HG02973 (cell line): Measurements from ENCODE around the gene HSFX3.
"Not testable (repeated sequence)": the region's sequence is repeated elsewhere in the genome, so short reads cannot be mapped to it uniquely, and the experiment has no call there.

Experiments
- ATAC-seq: cut with Tn5 transposase; IDR thresholded peaks from one replicate; pipeline ENCODE4 v1.9.1; 2021; ENCODE audit warnings: moderate library complexity; ENCODE audit not compliant: unreplicated experiment

HSFX3 gene

GRCh38 chrX:149549701-149550100, at the start of gene HSFX3:
TSS of gene HSFX3 (minus strand) at chrX:149549924. CDS start at chrX:149549852, 72 bp downstream.
- ATAC-seq: not testable (repeated sequence)

DNA sequence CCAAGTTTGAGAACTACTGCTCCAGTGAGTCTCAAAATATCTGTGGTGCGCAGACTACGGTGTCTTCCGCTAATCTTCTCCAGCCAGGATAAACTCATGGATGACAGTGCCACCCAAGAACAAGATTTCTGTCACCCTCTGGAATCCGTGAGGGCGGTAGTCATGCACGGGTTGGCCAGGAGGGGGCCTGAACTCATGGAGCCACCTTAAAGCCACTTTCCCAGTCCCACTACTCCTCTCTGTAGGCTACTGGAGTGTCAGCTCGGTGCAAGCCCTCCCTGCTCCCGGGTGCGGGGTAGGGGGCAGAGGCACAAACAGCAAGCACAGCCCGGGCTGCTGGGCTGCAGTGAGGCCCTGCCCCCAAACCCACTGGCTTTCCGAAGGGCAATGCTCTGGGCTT, 48.9 kb upstream of the HSFX3 start:
- not testable (repeated sequence) for ATAC-seq

GRCh38 chrX:149595943-149596342, 46.2 kb upstream of the HSFX3 start:
- not testable (repeated sequence) for ATAC-seq

DNA sequence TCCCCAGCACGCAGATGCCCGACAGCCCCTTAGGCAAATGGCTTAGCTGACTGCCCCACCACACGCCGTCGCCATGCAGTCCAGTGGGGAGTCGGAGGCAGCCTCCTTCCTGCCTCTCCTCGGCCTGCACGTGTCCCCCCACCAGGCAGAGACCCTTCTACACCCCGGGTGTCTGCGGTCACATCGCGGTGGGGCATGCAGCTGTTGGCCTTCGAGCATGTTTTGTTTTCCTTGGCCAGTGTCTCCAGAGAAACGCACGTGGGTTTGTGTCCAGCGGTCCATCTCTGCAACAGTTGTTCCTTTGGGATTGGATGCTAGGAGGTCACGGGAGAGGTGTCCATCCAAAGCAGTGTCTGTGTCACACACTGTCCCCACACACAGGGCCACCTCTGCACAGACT, 45.5 kb upstream of the HSFX3 start, which contains the start of gene HSFX2:
Gene HSFX2 (minus strand): TSS at position 101 of the 400 bp plus-strand sequence. CDS start 614 bp downstream, outside the sequence.
- not testable (repeated sequence) for ATAC-seq

- not testable (repeated sequence) for ATAC-seq
Measured at GRCh38 chrX:149590993-149591392, 41.3 kb upstream of the HSFX3 start.

- not testable (repeated sequence) for ATAC-seq
Measured at GRCh38 chrX:149587359-149587758, 37.6 kb upstream of the HSFX3 start, which contains the start of gene MAGEA9B. TSS of gene MAGEA9B (minus strand) at chrX:149587459. CDS start at chrX:149583179, 4,280 bp downstream.

DNA sequence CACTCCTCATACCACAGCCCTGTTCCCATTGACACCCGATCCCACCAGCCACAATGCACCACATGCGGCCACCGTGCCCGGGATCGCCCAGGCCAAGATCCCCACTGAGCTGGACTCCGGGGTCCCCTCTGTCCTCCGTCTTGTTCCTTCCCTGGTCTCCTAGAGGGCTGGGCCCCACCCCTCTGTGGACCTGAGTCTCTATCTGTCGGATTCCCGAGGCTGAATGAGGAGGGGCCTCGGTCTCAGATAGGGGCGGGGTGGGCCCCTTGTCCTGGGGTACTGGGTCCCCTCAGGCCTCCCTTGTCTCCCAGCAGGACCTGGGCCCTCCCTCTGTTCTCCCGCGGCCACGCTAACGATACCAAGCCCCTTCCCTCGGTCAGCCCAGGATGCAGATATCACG, 35.9 kb upstream of the HSFX3 start:
- ATAC-seq: not testable (repeated sequence)

DNA sequence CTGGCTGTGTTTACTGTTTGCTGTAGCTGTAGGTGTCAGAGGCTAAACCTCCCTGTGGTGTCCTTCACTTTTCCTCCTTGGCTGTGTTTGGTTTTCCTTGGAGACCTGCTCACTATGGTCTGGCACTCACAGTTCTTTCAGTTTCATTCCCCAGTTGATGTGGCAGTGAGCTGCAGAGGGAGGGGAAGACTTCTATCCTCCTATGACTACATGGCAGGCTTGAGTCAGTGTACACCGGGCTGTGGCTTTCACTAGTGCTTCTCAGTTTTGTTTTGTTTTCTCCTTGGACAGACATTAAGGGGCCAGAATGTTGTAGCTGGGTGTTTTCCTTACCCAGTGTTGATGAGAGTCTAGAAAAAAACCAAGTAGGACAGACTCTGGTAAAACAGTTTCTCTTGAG, 23.7 kb upstream of the HSFX3 start:
- peak; percentile 100 for ATAC-seq

DNA sequence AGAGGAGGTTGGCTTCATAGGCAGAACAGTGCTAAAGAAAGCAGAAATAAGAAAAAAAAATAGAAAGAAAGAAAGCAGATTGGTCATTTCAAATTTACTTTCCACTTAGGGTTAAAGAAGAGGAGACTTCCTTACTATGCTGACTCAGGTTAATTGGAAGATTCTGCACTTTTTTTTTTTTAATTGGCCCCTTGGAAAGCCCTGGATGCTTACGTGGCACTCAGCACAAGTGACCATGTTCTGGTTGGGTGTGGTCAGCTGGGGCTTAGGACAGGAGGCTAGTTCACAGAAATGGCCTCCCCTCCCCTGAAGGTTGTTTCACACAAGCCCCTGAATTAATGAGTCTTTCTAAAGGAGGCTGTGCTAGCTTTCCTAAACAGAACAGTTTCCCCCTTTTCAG, 23.0 kb upstream of the HSFX3 start:
- no peak for ATAC-seq

GRCh38 chrX:149571770-149572169, 22.0 kb upstream of the HSFX3 start:
- ATAC-seq: no peak

DNA sequence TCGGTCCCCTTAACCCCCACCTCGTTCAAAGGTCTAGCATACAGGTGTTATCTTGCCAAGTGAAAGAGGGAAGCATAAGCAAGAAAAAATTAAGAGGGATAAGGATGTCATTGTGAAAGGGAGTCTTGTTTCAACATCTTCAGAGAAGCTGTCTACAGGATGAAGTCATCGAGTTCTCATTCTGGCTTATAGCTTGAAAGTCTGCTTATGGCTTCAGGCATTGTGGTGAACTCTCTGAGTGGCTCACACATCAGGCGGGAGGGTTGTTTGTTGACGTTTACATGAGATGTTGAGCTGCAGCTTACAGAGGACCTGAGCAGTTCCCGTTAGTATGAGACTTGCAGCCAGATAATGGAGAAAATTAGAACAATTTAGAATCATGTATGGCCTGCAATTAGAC, 20.9 kb upstream of the HSFX3 start:
- no peak for ATAC-seq

- no peak for ATAC-seq
Measured at GRCh38 chrX:149569770-149570169, 20.0 kb upstream of the HSFX3 start.

DNA sequence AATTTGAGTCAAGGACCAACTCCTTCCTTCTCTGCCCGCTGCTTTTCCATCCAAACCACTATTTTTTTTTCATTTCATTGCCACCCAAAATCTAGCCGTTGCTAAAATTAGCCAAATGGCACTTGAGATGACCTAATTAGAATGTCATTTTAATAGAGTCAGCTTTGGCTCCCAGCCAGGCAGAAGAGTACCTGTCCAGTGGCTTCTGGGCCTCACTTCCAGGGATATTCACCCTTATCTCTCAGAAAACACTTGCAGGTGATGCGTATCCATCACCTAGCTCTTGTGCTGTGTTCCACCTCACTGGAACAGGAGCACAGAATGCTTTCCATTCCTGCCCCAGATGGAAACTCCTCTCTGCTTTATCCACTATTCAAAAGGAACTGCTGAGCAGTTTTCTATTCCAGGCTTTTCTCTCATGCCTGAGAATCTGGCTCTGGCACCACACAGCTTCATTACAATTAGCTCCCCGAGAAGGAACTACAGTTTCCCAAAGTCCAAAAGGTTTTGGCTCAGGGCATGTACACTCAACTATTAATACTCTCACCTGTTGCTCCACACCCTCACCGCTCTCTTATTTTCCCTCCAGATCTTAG, 19.1 kb upstream of the HSFX3 start:
- ATAC-seq: no peak

- no peak for ATAC-seq
Measured at GRCh38 chrX:149567621-149568417, 18.1 kb upstream of the HSFX3 start.

GRCh38 chrX:149563359-149563758, 13.6 kb upstream of the HSFX3 start:
- ATAC-seq: no peak

DNA sequence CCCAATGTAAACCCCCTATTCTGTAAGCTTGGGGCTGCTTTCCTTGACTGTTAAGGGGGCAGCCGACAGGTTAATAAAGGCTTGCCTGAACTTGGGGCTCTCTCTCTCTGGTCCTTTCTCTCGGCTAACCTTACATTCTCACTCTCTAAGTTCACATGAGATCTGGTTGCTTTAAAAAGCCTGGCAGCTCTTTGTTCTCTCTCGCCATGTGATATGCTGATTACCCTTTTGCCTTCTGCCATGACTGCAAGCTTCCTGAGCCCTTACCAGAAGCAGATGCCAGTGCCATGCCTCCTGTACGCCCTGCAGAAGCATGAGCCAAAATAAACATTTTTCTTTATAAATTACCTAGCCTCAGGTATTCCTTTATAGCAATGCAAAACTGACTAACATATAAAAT, 5.5 kb upstream of the HSFX3 start:
- not testable (repeated sequence) for ATAC-seq

- ATAC-seq: not testable (repeated sequence)
Measured at GRCh38 chrX:149551939-149552248, 2.2 kb upstream of the HSFX3 start.

GRCh38 chrX:149551245-149551938, 1.7 kb upstream of the HSFX3 start:
- ATAC-seq: not testable (repeated sequence)

GRCh38 chrX:149550454-149550853, 730 bp upstream of the HSFX3 start:
- ATAC-seq: not testable (repeated sequence)

- ATAC-seq: not testable (repeated sequence)
Measured at GRCh38 chrX:149547782-149548181, 1.9 kb downstream of the HSFX3 start.

GRCh38 chrX:149546962-149547361, 2.8 kb downstream of the HSFX3 start:
- ATAC-seq: not testable (repeated sequence)
